Measurements from ENCODE around the gene SPPL2C.

- TF ChIP-seq YY1 (IDR thresholded peaks at IDR 0.05; ENCODE audit: low read depth, low read length) = no peak
- no peak for TF ChIP-seq CTCF (IDR thresholded peaks at IDR 0.05; ENCODE audit: control extremely low read depth in 1 of 3, insufficient read depth in 1 of 3, low read depth in 1 of 3, low read length in 3 of 3)
- TF ChIP-seq PHF8 (conservative IDR thresholded peaks at IDR 0.05; ENCODE audit: low read depth, low read length) = no peak
- TF ChIP-seq SIN3A (conservative IDR thresholded peaks at IDR 0.05 in 1 of 2, IDR thresholded peaks at IDR 0.05 in 1 of 2; ENCODE audit: low read depth in 1 of 2, low read length in 2 of 2) = no peak
- TF ChIP-seq POLR2A (IDR thresholded peaks at IDR 0.05; ENCODE audit: control extremely low read depth in 1 of 2, low read depth in 2 of 2, low read length in 2 of 2) = no peak
- TF ChIP-seq POLR2AphosphoS5 (IDR thresholded peaks at IDR 0.05; ENCODE audit: low read depth, low read length) = no peak
- TF ChIP-seq TAF1 (IDR thresholded peaks at IDR 0.05; ENCODE audit: low read depth, low read length) = no peak
- TF ChIP-seq MAFK (IDR thresholded peaks at IDR 0.05; ENCODE audit: low read depth, low read length) = no peak
- TF ChIP-seq RAD21 (IDR thresholded peaks at IDR 0.05 in 1 of 2, conservative IDR thresholded peaks at IDR 0.05 in 1 of 2; ENCODE audit: low read depth in 2 of 2, low read length in 2 of 2) = no peak
- no peak for TF ChIP-seq BACH1 (IDR thresholded peaks at IDR 0.05; ENCODE audit: low read length)
Measured at GRCh38 chr17:45855691-45856336, 11.1 kb downstream of the SPPL2C start.

Data from H1 (cell line).